Endothelial cell of hepatic sinusoid (primary cell): ENCODE measurements around the gene KIN.
"Not testable (repeated sequence)": the region's sequence is repeated elsewhere in the genome, so short reads cannot be mapped to it uniquely, and the experiment has no call there.

Source experiments
- in situ Hi-C: cut with HindIII; loops from 2 replicates; pipeline ENCODE4 v1.10.0; 2017; ENCODE audit warnings: low sequenced_read_pairs

KIN gene

DNA sequence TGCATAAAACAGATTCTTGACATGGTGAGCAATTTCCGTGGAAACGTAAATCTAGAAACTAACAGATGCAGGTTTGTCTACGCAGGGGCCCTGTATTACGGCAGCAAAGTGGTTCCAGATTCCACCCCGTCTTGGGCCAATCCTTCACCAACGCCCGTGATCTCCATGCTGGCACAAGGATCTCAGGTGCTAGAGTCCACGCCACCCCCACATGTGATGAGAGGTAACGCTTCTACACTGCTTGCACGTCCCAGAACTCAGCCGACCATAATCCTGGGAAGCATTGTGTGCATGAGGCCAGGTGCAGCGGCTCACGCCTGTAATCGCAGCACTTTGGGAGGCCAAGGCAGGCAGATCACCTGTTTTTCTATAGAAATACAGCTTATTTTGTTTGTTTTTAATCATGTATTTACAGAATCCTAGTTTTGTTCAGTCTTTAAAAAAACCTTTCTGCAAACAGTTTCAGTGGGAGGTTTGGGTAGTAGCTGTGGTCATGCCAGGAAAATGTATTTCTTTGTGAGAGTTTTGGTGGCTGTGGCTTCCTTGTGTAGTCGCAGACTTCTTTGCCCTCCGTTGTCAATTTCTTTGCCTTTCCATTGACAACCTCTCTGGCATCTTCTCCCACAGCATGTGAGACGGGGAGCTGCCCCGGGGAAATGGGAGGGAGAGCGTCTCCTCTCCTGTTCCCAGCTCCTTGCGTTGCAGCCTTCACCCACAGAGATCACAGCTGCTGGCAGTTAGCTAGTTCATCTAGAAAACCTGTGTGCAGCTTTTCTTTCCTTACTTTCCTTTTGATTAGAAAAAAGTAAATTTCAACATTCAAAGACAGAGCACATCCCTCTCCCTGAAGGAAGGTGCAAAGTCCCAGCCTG is 49.0 kb downstream of the KIN start:
- in situ Hi-C loops, result no loop called here

DNA sequence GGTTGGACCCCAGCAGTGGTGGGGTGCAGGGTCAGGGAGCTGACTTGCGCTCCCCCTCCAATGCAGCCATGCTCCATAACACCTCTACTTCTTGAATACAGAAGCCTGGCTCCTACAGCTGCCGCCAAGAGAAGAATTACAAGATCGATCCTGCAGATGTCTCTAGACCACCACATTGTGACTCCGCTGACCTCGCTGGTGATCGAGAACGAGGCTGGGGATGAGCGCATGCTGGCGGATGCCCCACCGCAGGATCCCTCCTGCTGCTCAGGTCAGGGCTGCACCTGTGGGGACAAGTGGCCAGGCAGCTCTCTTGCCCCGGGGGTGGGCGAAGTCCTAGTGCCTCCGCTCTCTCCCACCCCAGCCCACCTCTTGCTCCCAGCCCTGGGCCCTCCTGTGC is 53.0 kb downstream of the KIN start:
- in situ Hi-C loops, result no loop called here

DNA sequence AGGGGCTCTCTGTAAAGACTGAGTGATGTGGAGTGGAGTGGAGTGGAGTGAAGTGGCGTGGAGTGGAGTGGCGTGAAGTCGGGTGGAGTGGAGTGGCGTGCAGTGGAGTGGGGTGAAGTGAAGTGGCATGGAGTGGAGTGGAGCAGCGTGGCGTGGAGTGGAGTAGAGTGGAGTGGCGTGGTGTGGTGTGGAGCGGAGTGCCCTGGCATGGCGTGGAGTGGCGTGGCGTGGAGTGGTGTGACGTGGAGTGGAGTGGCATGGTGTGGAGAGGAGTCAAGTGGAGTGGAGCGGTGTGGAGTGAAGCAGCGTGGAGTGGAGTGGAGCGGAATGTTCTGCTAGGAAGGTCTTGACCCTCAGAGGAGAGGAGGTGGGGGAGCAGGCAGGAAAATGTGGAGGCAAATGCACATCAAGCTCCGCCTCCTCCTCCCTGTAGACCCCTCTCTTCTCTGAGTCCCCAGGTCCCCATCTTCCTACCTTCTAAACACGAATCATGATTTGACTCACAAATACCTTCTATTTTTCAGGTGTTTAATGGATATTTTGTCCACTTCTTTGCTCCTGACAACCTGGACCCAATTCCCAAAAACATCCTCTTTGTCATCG is 64.8 kb downstream of the KIN start:
- in situ Hi-C loops, result no loop called here

DNA sequence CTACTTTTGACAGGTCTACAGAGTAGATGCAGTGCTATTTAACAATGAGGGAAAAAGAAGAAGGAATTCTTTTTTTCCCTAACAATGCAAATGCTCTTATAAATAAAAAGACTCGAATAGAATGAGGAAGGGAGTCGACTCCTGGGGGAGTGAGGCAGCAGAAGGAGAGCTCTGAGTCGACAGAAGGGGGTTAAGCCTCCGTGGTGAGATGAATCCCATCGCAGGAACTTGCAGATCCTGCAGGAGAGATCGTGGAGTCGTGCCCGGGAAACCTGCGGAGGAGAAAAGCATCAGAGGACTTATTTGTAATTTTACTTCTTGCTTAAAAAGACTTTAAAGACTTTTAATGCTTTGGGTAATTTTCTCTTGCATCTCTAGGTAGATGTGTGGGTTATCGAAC is 67.3 kb downstream of the KIN start:
- in situ Hi-C loops, result no loop called here

DNA sequence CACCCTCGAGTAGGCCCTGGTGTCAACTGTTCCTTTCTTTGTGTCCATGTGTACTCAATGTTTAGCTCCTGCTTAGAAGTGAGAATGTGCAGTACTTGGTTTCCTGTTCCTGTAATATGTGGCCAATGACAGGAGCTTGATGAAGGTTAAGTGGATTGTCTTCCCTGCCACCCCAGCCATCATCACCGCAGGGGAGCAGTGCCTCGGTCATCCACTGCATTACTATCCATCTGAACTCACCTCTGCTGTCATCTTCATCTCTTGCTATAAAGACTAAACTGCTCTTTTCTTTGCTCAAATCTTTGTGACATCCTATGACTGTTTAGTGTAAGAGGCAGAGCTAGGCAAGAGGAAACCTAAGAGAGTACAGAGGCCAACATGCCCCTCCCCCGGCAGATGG is 69.1 kb downstream of the KIN start:
- in situ Hi-C loops, result no loop called here

DNA sequence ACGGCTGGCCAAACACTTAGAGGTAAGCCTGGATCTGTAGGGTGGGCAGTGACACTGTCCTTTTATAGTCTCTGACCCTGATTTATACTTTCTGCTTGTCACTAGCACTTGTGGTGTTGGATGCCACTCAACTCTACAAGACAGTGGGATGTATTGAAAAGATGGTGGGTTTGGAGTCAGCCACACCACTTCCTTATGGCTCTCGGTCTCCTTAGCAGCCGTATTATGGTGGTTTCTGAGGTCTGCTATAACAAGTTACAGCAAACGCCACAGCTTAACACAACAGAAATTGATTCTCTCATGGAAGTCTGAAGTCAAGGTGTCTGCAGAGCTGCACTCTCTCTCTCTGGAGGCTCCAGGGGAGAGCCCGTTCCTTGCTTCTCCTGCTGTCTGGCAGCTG is 70.0 kb downstream of the KIN start:
- in situ Hi-C loops, result no loop called here

DNA sequence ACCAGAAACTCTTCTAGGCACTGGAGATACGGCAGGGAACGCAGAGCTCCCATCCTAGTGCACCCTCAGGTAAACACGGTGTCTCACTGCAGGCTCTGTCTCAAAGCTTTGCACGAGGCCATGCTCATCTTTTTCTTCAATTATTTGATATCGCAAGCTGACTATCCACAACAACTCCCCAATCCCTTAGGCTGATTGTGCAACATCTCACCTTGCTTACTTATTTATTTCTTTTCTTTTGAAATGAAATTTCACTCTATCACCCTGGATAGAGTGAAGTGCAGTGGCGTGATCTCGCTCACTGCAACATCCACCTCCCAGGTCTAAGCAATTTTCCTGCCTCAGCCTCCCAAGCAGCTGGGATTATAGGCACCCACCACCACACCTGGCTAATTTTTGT is 72.3 kb downstream of the KIN start:
- in situ Hi-C loops, result no loop called here

DNA sequence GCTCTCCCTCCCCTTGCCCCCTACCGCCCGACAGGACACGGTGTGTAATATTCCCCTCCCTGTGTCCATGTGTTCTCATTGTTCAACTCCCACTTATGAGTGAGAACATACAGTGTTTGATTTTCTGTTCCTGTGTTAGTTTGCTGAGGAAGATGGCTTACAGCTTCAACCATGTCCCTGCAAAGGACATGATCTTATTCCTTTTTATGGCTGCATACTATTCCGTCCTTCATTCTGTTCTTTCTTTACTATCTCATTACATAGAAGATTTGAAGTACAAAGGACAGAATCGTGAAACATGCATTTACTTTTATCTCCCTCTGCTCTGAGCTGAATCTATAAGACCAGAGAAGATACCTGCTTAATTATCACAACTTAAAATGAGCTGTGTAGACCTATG is 76.7 kb downstream of the KIN start:
- in situ Hi-C loops, result not testable (repeated sequence)

DNA sequence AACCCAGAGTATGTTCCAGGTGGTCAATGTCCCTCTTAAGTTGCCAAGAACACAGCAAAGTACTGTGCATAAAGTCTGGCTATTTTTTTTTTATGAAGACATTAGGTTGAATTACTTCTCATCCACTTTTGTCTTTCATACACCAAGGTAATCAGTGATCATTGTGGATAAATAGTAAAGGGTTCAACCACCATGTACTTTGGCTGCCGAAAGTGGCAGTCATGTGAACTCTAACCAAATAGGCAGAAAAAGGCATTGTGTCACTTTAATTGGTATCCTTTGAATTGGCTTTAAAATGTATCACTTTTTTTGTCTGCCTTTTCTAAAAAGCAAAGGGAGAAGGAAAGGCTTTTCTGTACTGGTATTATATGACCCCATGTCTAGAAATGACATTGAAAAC is 77.3 kb downstream of the KIN start:
- in situ Hi-C loops, result no loop called here

DNA sequence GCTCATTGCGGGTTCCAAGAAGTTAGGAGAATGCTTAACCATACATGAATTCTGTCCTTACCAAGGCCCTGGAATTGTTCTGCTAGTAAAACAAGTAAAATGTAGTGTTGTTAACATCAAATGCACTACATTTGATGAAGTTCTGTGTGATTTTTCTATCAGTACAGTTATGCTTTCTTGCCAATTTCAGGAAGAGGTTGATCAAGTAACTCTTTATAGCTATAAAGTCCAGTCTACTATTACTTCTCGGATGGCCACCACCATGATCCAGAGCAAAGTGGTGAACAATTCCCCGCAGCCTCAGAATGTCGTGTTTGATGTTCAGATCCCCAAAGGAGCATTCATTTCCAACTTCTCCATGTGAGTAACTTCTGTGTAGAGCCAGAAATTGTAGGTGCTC is 79.0 kb downstream of the KIN start:
- in situ Hi-C loops, result no loop called here

DNA sequence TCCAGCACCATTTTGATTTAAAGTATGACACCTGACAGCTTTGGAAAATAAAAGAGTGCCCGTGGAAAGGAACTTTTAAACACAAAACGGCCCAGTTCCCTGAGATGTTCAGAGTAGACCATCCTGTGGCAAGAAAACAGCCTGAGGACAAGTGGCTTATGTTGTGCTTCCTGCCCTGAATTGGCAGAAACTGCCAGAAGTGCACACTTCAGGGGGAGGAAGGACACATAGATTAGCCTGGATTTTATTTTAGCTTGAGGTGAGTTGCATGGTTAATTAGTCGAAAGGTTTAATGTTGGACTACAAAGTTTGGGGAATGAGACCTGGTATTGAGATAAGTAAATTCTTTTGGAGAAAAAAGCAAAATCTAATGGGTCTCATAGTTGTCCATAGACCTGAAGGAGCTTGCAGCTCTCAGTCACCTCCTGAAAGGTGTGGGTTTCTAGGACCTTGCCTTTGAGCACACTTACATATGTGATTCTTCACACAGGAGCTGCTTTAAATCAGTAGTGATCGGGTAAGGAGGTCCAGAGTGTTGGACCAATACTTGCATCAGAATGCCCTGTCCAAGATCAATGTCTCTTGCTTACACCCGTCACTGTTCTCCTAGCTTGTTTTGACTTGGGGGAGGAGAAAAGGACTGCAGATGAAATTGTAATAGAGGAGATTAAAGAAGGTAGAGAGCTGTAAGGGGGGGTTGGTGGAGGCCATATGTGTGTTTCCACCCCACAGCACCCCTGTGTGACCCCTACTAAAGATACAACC is 79.8 kb downstream of the KIN start:
- in situ Hi-C loops, result no loop called here

DNA sequence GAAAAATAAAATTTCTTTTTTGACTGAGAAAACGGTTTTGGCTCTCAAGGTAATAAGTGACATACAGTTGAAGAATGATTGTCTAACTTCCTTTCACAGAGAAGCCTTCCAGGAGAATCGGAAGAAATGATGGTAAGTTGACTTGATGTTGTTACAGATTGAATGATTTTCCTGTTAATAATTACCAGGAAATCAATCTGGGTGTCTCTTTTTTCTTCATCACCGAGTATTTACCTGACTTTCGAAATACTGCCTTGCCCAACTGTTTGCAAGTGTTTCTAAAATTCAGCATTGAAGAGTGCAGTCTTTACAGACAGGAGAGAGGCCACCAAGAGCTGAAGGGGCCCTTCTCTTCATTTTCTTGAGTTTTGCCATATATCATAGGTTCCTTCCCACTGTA is 80.7 kb downstream of the KIN start:
- in situ Hi-C loops, result no loop called here

DNA sequence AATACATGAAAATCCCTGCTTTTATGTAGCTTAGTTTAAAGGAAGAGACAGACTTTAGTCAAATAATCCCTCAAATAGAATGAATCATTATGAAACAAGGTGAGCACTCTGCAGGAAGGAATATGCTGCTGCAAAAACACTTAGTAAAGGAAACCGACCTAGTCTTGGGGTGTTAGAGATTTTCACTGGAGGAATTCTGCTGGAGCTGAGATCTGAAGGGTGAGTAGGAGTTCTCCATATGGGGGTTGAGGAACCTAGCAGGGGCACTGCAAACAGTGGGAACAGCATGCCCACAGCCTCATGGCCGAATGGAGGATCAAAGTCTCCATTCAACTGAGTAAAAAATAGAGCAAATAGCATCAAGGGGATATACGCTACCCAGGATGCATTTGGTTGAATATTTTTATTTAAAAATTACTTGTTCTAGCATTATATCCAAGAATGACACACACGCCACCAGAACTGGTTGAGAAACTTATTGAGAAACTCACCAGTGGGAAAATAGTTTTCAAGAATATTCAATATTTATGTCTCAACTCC is 81.2 kb downstream of the KIN start:
- in situ Hi-C loops, result no loop called here

DNA sequence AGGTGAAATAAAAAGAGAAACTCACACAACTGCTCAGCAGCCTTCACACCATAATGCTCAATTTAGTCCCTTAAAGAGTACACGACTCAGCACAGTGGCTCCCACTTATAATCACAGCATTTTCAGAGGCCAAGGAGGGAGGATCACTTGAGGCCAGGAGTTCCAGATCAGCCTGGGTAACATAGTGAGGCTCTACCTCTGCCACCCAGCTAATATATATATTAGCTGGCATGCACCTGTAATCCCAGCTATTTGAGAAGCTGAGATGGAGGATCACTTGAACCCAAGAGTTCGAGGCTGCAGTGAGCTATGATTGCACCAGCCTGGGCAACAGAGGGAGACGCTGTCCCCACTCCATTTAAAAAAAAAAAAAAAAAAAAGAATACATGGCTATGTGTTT is 82.5 kb downstream of the KIN start:
- in situ Hi-C loops, result no loop called here

DNA sequence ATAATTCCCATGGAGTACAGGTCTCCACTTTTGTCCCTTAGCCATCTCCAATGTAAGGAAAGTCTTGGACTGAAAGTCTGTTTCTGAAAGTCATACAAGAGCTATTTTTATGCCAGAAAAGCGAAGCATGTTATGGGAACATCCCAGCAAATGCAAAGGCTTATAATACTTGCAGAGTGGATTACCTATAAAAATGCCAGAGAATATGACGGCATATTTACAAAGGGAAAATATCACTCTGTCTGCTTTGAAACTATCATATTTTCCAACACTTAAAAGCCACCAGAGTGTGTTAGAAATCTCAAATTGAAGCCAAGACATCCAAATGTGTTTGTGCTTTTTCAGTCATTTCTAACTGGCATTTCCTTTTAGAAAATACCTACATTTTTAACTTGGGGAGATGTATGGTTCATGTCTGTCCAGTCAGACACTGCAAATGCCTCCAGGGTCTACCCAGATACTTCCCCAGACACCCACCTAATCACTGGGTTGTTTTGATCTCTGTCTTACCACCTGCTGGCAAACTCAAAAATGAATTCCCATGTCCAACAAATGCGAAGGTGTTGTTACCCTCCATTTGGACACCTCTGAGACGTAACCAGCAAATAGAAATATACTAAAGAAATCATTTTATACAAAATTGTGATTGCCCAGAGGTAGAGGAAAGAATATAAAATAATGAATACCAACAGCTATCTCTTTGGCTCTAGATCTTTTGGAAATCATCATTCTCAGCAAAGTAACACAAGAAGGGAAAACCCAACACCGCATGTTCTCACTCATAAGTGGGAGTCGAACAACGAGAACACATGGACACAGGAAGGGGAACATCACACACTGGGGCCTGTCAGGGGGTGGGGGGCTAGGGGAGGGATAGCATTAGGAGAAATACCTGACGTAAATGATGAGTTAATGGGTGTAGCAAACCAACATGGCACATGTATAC is 83.4 kb downstream of the KIN start:
- in situ Hi-C loops, result no loop called here

DNA sequence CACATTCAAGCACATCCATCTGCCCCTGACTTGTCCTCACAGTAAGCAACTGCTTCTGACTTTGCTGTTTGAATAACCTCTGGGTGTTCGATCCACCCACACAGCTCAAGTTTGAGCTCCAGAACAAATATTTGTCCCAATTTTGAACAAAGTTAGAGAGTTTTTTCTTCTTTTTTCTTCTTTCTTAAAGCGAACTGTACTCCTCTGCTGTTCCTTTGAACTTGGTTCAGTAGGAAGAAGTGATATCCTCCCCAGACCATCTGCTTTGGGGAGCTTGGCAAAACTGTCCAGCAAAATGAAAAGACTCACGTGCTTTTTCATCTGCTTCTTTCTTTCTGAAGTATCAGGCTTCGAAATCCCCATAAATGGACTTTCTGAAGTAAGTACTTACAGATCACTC is 84.7 kb downstream of the KIN start, which contains the start of gene ITIH2:
Gene ITIH2 (plus strand): TSS at position 177 of the 400 bp plus-strand sequence. CDS start 119 bp downstream, at position 296.
- in situ Hi-C loops, result no loop called here

DNA sequence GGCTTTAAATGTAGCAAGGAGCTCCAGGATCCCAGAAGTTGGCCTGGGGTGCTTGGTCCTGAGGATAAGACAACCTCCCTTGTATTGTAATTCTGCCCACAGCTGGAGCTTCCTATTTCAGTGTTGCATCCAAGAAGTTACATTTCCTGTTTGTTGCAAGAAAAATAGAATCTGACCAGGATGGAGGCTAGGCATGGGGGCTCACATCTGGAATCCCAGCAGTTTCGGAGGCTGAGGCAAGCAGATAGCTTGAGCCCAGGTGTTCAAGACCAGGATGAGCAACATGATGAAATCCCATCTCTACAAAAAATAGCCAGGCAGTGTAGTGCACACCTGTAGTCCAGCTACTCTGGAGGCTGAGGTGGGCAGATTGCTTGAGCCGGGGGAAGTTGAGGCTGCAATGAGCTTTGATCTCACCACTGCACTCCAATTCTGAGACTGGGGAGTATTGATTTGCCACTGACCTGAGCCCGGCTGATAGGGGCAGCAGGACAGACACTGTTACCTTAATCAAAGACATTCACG is 85.4 kb downstream of the KIN start:
- in situ Hi-C loops, result no loop called here

DNA sequence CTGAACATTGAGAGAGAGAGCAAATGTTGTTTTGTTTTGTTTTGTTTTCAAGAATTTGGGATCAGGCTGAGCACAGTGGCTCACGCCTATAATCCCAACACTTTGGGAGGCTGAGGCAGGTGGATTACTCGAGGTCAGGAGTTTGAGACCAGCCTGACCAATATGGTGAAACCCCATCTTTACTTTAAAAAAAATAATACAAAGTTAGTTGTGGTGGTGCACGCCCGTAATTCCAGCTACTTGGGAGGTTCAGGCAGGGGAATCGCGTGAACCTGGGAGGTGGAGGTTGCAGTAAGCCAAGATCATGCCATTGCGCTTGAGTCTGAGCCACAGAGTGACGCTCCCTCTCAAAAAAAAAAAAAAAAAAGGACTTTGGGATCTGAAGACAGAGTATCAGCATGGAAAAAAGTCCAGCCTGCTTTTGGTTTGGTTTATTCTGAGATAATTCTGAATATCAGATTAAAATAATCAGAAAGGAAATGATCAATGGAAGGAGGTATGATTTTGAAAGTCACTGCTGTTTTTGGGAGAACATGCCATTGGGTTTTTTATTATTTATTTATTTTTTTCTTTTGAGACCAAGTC is 86.5 kb downstream of the KIN start:
- in situ Hi-C loops, result no loop called here
